A549 (cell line): ENCODE results near the gene CEP97. TPM values are rescaled to one million over a fixed set of nuclear protein-coding genes. Genes with fewer than 3 reads are reported as not detected.
"Not testable (repeated sequence)": the region's sequence is repeated elsewhere in the genome, so short reads cannot be mapped to it uniquely, and the experiment has no call there.

Experiments used
- ATAC-seq, 2 experiments: fragments of 200-7000 bp in 1 of 2; fragments of >200 bp in 1 of 2; cut with Nextera tagmentation in 1 of 2; cut with Tn5 transposase in 1 of 2; 3 replicates each; pipeline versions ENCODE4 v1.8.0 to v1.9.1; 2018 to 2020; ENCODE audit warnings: mild to moderate bottlenecking in 1 of 2, moderate library complexity in 1 of 2
- CTCF ChIA-PET: fragments of 300-600 bp; sonication (Branson Sonifier 250); formaldehyde crosslinking; extraction: SDS; loops from one replicate; lab custom pipeline; 2021; ENCODE audit warnings: antibody characterized with exemption, inconsistent platforms; lab: Yijun Ruan, JAX
- POLR2A ChIA-PET: fragments of 350-600 bp; formaldehyde crosslinking; extraction: SDS; loops from one replicate; lab custom pipeline; 2021; ENCODE audit warnings: antibody characterized with exemption, inconsistent platforms; lab: Yijun Ruan, JAX
- DNase-seq, 2 experiments: peaks; one replicate each; pipeline versions ENCODE4 v3.0.0 to v3.0.0-alpha.2; 2011 to 2016; ENCODE audit warnings: low read depth in 1 of 2, low spot score in 1 of 2
- FAIRE-seq: peaks from 2 replicates; lab custom pipeline; 2011; peaks lifted over from hg19 to GRCh38; lab: Jason Lieb, UNC
- H3K27ac ChIP-seq, 2 experiments: fragments of >200 bp; sonication (Bioruptor Twin); formaldehyde crosslinking; 3 replicates each; pipeline ENCODE4 v1.5.1; 2016 to 2017
- H3K4me1 ChIP-seq: fragments of >200 bp; sonication (Bioruptor Twin); formaldehyde crosslinking; 3 replicates; pipeline ENCODE4 v1.6.1; 2016
- H3K4me2 ChIP-seq: fragments of >200 bp; sonication (Bioruptor Twin); formaldehyde crosslinking; 3 replicates; pipeline ENCODE4 v1.6.1; 2016
- H3K4me3 ChIP-seq: fragments of >200 bp; sonication (Bioruptor Twin); formaldehyde crosslinking; 3 replicates; pipeline ENCODE4 v1.5.1; 2016
- H3K9me3 ChIP-seq: fragments of >200 bp; sonication (Bioruptor Twin); formaldehyde crosslinking; 3 replicates; pipeline ENCODE4 v1.6.1; 2016
- CBX8 ChIP-seq: fragments of 200-600 bp; sonication (generic); IDR thresholded peaks from 2 replicates; pipeline ENCODE4 v1.6.1; 2016
- CHD2 ChIP-seq: fragments of 150-350 bp; IDR thresholded peaks from 2 replicates; pipeline ENCODE4 v1.6.1; 2014; ENCODE audit warnings: low read length; ENCODE audit not compliant: partially characterized antibody
- CHD4 ChIP-seq: fragments of 200-600 bp; sonication (generic); IDR thresholded peaks from 2 replicates; pipeline ENCODE4 v1.6.1; 2016; ENCODE audit warnings: antibody characterized with exemption, mild to moderate bottlenecking, borderline replicate concordance
- EHF ChIP-seq: fragments of 250-450 bp; sonication (Bioruptor Pico); IDR thresholded peaks from 2 replicates; pipeline ENCODE4 v1.5.0; 2020; ENCODE audit warnings: mild to moderate bottlenecking
- EHMT2 ChIP-seq: fragments of 200-600 bp; sonication (generic); IDR thresholded peaks from 2 replicates; pipeline ENCODE4 v1.6.1; 2016; ENCODE audit warnings: antibody characterized with exemption, low read depth, mild to moderate bottlenecking, moderate library complexity
- ELK1 ChIP-seq: fragments of 150-350 bp; IDR thresholded peaks from 2 replicates; pipeline ENCODE4 v1.6.1; 2014; ENCODE audit warnings: low read depth, mild to moderate bottlenecking, low read length
- HDAC2 ChIP-seq: fragments of 200-600 bp; sonication (generic); IDR thresholded peaks from 2 replicates; pipeline ENCODE4 v1.6.1; 2016
- HES2 ChIP-seq: fragments of >200 bp; sonication (Bioruptor Twin); formaldehyde crosslinking; IDR thresholded peaks from 2 replicates; pipeline ENCODE4 v1.6.1; 2016
- HOXA7 ChIP-seq: fragments of 250-450 bp; sonication (Bioruptor Pico); IDR thresholded peaks from 2 replicates; pipeline ENCODE4 v1.5.0; 2020; ENCODE audit warnings: mild to moderate bottlenecking, moderate library complexity
- HOXB13 ChIP-seq: fragments of 250-450 bp; sonication (Bioruptor Pico); IDR thresholded peaks from 2 replicates; pipeline ENCODE4 v1.5.0; 2020; ENCODE audit warnings: low read depth, mild to moderate bottlenecking, moderate library complexity
- HOXB5 ChIP-seq: fragments of 250-450 bp; sonication (Bioruptor Pico); IDR thresholded peaks from 2 replicates; pipeline ENCODE4 v1.5.0; 2020; ENCODE audit warnings: mild to moderate bottlenecking, moderate library complexity
- JUNB ChIP-seq: fragments of >200 bp; sonication (Bioruptor Twin); formaldehyde crosslinking; IDR thresholded peaks from 2 replicates; pipeline ENCODE4 v1.6.1; 2016
- KDM5A ChIP-seq: fragments of 200-600 bp; sonication (generic); IDR thresholded peaks from 2 replicates; pipeline ENCODE4 v1.6.1; 2016; ENCODE audit warnings: antibody characterized with exemption, mild to moderate bottlenecking
- MAZ ChIP-seq: fragments of 150-350 bp; IDR thresholded peaks from 2 replicates; pipeline ENCODE4 v1.6.1; 2014; ENCODE audit warnings: antibody characterized with exemption, low read depth, low read length, borderline replicate concordance
- MYC ChIP-seq: IDR thresholded peaks from 2 replicates; pipeline ENCODE4 v1.6.1; 2012; ENCODE audit warnings: mild to moderate bottlenecking, inconsistent platforms, low read length, improper control_type of control experiment, borderline replicate concordance
- PBX3 ChIP-seq: IDR thresholded peaks from 2 replicates; pipeline ENCODE4 v1.6.1; 2012
- PHF8 ChIP-seq: fragments of 200-600 bp; sonication (generic); IDR thresholded peaks from 2 replicates; pipeline ENCODE4 v1.6.1; 2016; ENCODE audit warnings: low read depth, mild to moderate bottlenecking, antibody characterized with exemption, moderate library complexity, borderline replicate concordance
- POLR2AphosphoS2 ChIP-seq: conservative IDR thresholded peaks from 2 replicates; pipeline ENCODE4 v1.6.1; 2012; ENCODE audit warnings: low read length, improper control_type of control experiment, inconsistent platforms
- RARB ChIP-seq: fragments of 250-450 bp; sonication (Bioruptor Pico); IDR thresholded peaks from 2 replicates; pipeline ENCODE4 v1.8.0; 2021; ENCODE audit warnings: mild to moderate bottlenecking, moderate library complexity
- RCOR1 ChIP-seq: fragments of 150-350 bp; IDR thresholded peaks from 2 replicates; pipeline ENCODE4 v1.6.1; 2014; ENCODE audit warnings: antibody characterized with exemption, low read length, low read depth
- SREBF2 ChIP-seq: fragments of 450-650 bp; IDR thresholded peaks from 2 replicates; pipeline ENCODE4 v1.6.1; 2014; ENCODE audit warnings: mild to moderate bottlenecking, moderate library complexity
- USF2 ChIP-seq: fragments of 450-650 bp; IDR thresholded peaks from 2 replicates; pipeline ENCODE4 v1.6.1; 2014; ENCODE audit warnings: antibody characterized with exemption
- ZFP36 ChIP-seq: fragments of 450-650 bp; IDR thresholded peaks from 2 replicates; pipeline ENCODE4 v1.6.1; 2014; ENCODE audit warnings: borderline replicate concordance; ENCODE audit not compliant: partially characterized antibody
- ZNF302 ChIP-seq: fragments of 250-450 bp; sonication (Bioruptor Pico); IDR thresholded peaks from 2 replicates; pipeline ENCODE4 v1.9.0; 2021; ENCODE audit warnings: inconsistent platforms, mild to moderate bottlenecking, moderate library complexity
- ZSCAN20 ChIP-seq: fragments of 250-450 bp; sonication (Bioruptor Pico); IDR thresholded peaks from 2 replicates; pipeline ENCODE4 v1.8.0; 2022; ENCODE audit warnings: mild to moderate bottlenecking, moderate library complexity
- WGBS: methylation state at CpG from one replicate; pipeline ENCODE4 v1.1.6; 2017; ENCODE audit errors: missing lambda C conversion rate; 5-methylcytosine and 5-hydroxymethylcytosine counted together
- polyA plus RNA-seq, 4 experiments: library from polyadenylated mRNA; depleted of rRNA in 3 of 4; stranded (reverse); fragments of >200 nt; fragmentation: RNase III in 1 of 4; extraction: RNeasy Plus Mini Kit Qiagen cat#74134 plus additional on column Dnase treatment in 1 of 4; gene quantifications; 2 replicates in 3 of 4; 3 replicates in 1 of 4; pipeline ENCODE4 v1.2.3, GENCODE V29; 2011 to 2017

Gene CEP97
- polyA plus RNA-seq, 2 of the 4 experiments (the other 2 are of a cell fraction), result 4.0 to 5.1 TPM

GRCh38 chr3:101701696-101702634 lies 22.4 kb upstream of the CEP97 start:
- no peak overlapping the region for H3K27ac ChIP-seq
- no peak overlapping the region for H3K4me3 ChIP-seq
- TF ChIP-seq ZSCAN20 (CRISPR knock-in tag), result no peak
- no peak for TF ChIP-seq JUNB
- no peak for TF ChIP-seq RCOR1
- TF ChIP-seq, all 56 proteins: peak for 0
- no peaks in the 10 kb centered on the region for H3K9me3 ChIP-seq
- no peak overlapping the region for H3K4me2 ChIP-seq
- H3K4me1 ChIP-seq, result peaks cover 9% of the 10 kb centered on the region; the same call in 2 of the 3 replicates
- FAIRE-seq (no peak), DNase-seq (no peak), ATAC-seq (peak in 1 of 2 experiments; percentile 27; a peak in 2 of 6 replicates)
- 87% methylated on average over 7 of the region's 7 CpGs for WGBS
- ChIA-PET POLR2A (no interaction called here), CTCF (interaction anchor here (0.5 to 1.2 kb wide), 2 partner anchors 11 to 1870 kb away, joined by 3 to 4 read pairs; no protein-coding TSS in a partner anchor)

- POLR2A ChIA-PET, result no interaction called here
- FAIRE-seq, result no peak
- WGBS, result 64% methylated on average over 1 of the region's 1 CpG
Measured at GRCh38 chr3:101702726-101703125, 21.7 kb upstream of the CEP97 start.

GRCh38 chr3:101703169-101703568 lies 21.2 kb upstream of the CEP97 start:
- ATAC-seq (peak; percentile 74 to 88), DNase-seq (peak in 1 of 2 experiments; percentile 49), FAIRE-seq (no peak)
- H3K4me2 ChIP-seq, result peak overlapping the region; percentile 38; the same call in 2 of the 3 replicates
- no peaks in the 10 kb centered on the region for H3K9me3 ChIP-seq
- H3K4me3 ChIP-seq, result no peak overlapping the region
- H3K27ac ChIP-seq, result peak overlapping the region in 1 of 2 experiments; percentile 47; a peak in 3 of 6 replicates
- POLR2A ChIA-PET, result no interaction called here
- H3K4me1 ChIP-seq, result peaks cover 9% of the 10 kb centered on the region; the same call in 2 of the 3 replicates
- 18% methylated on average over 2 of the region's 2 CpGs for WGBS
- no peak for TF ChIP-seq KDM5A
- TF ChIP-seq HOXB5 (CRISPR knock-in tag), result no peak
- TF ChIP-seq HDAC2, result no peak
- TF ChIP-seq RARB (CRISPR knock-in tag), result no peak
- no peak for TF ChIP-seq POLR2AphosphoS2
- no peak for TF ChIP-seq ELK1
- TF ChIP-seq ZNF302, result no peak
- no peak for TF ChIP-seq PHF8
- no peak for TF ChIP-seq CBX8
- no peak for TF ChIP-seq MAZ
- TF ChIP-seq HOXB13 (CRISPR knock-in tag), result no peak
- TF ChIP-seq MYC, result no peak
- TF ChIP-seq EHMT2, result no peak
- no peak for TF ChIP-seq USF2
- CTCF ChIA-PET, result interaction anchor here (0.6 to 1.0 kb wide), 2 partner anchors 18 to 58 kb away, joined by 3 read pairs; no protein-coding TSS in a partner anchor

More at GRCh38 chr3:101702726-101703125, 21.7 kb upstream of the CEP97 start:
- peak in 1 of 2 experiments; percentile 36; a peak in 1 of 6 replicates for ATAC-seq
- Histone ChIP-seq H3K4me2 (peak overlapping the region; percentile 38; the same call in 2 of the 3 replicates), H3K27ac (peak overlapping the region in 1 of 2 experiments; percentile 47; a peak in 3 of 6 replicates), H3K9me3 (no peaks in the 10 kb centered on the region), H3K4me1 (peaks cover 9% of the 10 kb centered on the region; the same call in 2 of the 3 replicates), H3K4me3 (no peak overlapping the region)
- DNase-seq, result no peak
- CTCF ChIA-PET, result interaction anchor here (0.5 to 1.0 kb wide), 2 partner anchors 18 to 1871 kb away, joined by 3 read pairs; no protein-coding TSS in a partner anchor
- TF ChIP-seq SREBF2 (no peak), HOXA7 (no peak), HES2 (no peak), PBX3 (no peak), EHF (no peak), CHD4 (no peak), MAZ (no peak), ZFP36 (no peak), ELK1 (no peak), CHD2 (no peak)

- FAIRE-seq, ATAC-seq, H3K27ac ChIP-seq, H3K9me3 ChIP-seq, H3K4me3 ChIP-seq, H3K4me1 ChIP-seq, H3K4me2 ChIP-seq, DNase-seq, POLR2A ChIA-PET: not testable (repeated sequence)
- 3% methylated on average over 2 of the region's 2 CpGs for WGBS
- CTCF ChIA-PET, result interaction anchor here (1.0 to 1.4 kb wide), 2 partner anchors 12 to 27 kb away, joined by 3 read pairs; no protein-coding TSS in a partner anchor
Measured at GRCh38 chr3:101704639-101705038, 19.8 kb upstream of the CEP97 start.
